Measurements from ENCODE around the gene SLC22A1.
"Not testable (repeated sequence)": the region's sequence is repeated elsewhere in the genome, so short reads cannot be mapped to it uniquely, and the experiment has no call there.

The SLC22A1 gene

DNA sequence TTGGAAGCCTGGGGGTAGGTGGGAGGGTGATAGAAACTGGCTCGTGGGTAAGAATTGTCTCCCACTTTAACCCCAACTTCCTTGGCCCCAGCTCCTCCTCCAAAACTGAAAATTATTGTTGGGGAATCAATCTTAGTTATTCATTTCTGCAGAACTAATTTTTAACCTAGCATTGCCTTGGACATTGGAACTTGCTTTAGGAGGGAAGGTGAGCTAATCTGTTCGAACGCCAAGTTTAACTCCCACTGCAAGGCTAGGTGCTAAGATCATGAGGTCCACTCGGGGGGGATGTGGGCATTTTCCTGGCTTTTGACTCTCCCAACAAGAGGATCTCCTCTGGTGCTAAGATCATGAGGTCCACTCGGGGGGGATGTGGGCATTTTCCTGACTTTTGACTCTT, 3.5 kb downstream of the SLC22A1 start:
- DNase-seq: not testable (repeated sequence)

DNA sequence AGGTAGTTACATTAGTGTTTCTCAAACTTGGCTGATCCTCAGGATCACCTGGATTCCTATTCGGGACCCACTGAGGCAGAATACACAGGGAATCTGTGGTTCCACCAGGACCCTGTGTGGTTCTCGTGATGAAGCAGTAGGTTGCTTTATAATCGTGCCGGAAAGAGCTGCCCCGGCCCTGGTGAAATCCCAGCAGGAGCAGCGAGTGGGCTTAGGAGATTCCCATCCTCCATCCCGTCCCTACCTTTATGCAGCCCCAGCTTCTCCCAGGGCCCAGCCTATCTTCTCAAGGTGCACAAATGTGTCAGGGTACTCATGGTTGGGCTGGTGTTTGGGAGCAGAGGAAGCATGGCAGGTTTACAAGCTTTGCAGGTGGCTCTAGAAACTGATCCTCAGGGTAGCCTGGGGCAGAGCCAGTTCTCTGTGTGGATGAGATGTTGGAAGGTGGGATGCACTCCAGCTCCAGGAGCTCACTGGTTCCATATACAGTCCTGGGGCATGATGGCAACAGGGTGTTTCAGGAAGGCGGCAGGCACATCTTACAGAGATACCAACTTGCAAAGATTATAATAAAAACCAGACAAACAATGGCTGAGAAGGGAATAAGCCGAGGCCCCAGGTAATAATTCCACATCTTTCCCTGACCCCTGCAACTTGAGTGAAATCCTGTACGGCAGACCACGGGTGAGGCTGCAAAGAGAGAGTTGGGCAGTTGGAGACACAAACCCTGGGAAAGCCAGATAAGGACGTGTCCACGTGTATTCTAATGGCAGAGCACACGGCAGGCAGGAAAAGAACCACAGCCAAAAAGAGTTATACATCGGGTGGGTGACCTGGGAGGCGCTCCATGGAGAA, 5.9 kb downstream of the SLC22A1 start:
- no peak for DNase-seq

DNA sequence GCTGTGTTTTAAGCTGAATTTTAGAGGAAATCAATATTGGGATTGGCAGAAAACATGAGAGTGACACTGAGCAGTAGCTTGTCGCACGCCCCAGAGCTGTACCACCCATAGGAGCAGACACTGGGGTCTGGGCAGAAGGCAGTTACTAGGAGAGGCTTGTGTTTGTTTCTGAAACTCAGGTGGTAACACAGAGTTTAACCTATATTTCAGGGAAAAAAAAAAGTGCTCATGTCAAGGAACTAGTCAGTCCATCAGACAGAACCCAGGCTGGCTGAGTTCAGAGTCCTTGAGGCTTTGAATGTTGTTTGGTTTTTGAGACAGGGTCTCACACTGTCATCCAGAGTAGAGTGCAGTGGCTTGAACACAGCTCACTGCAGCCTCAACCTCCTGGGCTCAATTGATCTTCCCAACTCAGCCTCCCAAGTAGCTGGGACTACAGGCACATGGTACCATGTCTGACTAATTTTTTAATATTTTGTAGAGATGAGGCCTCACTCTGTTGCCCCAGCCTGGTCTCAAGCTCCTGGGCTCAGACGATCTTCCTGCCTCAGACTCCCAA, 6.6 kb downstream of the SLC22A1 start:
- no peak for DNase-seq

DNA sequence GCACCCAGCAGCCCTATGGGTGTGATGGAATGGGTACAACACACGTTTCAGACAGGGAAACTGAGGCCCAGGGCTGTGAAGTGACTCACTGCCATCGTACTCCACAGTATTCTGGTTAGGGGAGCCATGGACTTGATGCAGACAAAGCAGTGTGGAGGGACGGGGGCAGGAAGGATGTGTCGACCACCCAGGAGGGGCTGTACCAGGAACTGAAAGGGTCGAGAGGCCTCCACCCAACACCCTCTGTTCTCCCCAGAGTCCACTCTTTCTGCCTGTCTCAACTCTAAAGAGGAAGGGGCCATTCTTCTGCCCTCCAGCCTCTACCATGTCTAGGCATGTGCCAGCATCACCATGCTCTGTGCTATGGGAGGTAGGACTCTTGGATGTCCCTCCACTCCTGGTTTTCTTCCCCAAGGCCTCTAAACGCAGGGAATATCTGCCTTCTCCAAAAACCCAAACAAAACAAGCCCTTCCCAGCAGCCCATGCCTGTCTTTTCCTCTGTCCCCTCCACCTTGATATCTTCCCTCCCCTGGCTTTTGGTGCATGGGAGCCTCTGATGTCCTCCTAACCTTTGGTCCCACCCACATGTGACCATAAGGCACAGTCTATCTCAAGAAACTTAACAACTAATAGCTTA, 7.4 kb downstream of the SLC22A1 start:
- no peak for DNase-seq

DNA sequence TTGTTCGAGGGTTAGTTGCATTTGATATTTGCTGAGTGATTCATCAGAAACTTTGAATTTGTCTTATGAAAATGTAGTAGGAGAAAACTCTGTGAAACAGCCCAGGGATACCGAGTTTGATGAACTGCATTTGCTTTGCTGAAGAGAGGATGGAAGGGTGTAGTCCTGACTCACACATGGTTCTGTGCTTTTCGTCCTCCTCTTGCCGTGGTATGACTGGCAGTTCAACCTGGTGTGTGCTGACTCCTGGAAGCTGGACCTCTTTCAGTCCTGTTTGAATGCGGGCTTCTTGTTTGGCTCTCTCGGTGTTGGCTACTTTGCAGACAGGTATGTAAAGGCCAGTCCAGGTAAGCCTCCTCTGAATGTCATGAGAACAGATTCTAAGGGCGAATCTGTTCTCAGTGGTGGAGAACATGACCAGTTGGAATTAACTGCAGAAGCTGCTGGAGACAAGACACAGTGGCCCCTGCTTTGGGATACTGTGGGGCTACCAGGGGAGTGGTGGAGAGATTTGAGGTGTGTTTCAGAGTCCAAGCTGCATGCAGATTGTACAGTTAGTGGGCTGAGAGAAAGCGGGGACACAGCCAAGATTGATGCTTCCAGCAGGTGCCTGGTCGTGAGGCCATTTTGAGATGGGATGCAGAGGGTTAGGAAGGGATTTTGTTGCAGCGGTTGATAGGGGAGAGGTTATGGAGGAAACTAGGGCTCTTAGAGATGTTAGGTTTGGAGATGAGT, 8.4 kb downstream of the SLC22A1 start:
- no peak for DNase-seq

DNA sequence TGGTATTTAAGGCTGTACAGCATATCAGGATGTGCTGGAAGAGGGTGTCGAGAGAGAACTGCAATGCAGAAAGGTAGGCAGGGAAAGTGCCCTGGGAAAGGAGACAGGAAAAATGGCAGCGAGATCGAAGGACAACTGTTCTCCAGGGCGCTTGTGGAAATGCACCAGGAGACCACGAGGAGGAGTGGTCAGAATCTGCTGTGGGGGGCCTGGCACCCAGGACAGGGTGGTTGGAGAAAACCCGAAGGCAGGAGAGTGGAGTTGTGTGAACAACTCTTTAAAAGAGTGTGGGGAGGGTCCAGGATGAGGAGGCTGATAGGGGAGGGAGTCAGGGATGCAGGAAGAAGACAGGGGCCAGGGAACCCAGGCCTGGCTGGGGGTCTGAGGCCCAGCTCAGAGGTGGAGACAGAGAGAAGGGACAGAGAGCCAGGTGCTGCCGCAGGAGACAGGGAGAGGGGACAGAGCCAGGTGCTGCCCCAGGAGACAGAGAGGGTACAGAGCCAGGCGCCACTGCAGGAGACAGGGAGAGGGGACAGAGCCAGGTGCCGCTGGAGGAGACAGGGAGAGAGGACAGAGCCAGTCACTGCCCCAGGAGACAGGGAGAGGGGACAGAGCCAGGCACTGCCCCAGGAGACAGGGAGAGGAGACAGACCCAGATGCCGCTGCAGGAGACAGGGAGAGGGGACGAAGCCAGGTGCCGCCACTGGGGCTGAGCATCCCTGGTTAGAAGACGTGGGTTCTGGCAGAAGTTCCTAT, 9.3 kb downstream of the SLC22A1 start:
- no peak for DNase-seq

DNA sequence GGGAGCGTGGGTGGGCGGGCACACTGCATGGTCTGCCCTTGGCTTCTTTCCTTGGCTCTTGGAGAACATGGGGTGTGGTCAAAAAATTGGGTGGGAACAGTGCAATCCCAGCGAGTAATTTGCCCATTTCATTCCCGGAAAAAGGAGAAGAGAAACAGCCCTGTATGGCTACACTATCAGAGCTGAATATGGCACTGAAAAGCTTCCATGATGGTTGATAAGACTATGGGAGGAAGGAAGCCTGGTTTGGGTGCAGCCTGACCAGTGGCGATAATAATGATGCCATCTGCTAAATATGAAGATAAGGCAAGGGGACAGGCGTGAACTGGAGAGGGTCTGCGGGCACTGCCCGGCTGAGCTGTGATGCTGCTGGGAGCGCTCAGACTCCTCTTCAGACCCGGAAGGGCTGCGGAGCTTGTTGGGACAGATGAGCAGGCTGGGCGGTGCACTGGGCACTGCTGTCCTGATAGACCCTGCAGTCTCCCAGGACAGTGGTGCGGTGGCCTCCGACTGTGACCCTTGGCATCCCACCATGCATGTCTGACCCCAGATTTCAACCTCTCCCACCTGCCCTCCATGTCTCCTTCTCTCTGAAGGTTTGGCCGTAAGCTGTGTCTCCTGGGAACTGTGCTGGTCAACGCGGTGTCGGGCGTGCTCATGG, 10.2 kb downstream of the SLC22A1 start:
- DNase-seq: no peak

DNA sequence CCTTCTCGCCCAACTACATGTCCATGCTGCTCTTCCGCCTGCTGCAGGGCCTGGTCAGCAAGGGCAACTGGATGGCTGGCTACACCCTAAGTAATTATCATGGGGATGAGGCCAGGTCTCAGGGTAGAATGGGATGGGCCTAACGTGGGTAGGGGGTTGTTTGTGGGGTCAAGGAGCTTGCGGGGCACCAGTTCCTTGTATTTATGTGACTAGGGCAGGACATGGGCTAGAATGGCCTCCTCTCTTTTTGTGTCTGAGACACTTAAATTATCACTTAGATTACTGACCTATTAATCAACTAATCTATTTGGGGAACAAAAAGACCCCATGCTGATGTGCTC, 10.7 kb downstream of the SLC22A1 start:
- DNase-seq: no peak

DNA sequence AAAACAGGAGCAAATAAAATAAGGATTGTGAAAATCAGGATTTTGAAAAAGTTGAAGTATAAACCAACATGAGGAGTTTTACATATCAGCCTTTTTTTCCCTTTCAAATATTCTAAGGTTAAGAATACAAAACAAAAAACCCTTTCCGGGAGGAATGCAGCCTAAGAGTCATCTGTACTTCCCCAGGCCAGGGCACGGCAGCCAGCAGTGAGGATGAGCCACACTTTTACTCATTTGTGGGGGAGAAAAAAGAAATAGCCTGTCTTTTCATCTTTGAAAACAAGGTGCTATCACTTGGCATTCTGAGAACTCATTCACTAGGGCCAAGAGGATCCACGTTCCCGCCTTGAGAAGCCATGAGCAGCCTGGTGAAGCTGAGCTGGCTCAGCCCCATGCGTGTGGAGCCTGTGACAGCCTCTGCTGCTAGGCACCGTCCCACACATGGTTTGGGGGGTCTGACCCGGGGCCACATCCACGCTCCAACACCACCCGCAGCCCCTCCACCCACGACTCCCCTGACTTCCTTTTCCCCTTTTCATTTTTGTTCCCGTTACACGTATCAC, 11.2 kb downstream of the SLC22A1 start:
- no peak for DNase-seq

DNA sequence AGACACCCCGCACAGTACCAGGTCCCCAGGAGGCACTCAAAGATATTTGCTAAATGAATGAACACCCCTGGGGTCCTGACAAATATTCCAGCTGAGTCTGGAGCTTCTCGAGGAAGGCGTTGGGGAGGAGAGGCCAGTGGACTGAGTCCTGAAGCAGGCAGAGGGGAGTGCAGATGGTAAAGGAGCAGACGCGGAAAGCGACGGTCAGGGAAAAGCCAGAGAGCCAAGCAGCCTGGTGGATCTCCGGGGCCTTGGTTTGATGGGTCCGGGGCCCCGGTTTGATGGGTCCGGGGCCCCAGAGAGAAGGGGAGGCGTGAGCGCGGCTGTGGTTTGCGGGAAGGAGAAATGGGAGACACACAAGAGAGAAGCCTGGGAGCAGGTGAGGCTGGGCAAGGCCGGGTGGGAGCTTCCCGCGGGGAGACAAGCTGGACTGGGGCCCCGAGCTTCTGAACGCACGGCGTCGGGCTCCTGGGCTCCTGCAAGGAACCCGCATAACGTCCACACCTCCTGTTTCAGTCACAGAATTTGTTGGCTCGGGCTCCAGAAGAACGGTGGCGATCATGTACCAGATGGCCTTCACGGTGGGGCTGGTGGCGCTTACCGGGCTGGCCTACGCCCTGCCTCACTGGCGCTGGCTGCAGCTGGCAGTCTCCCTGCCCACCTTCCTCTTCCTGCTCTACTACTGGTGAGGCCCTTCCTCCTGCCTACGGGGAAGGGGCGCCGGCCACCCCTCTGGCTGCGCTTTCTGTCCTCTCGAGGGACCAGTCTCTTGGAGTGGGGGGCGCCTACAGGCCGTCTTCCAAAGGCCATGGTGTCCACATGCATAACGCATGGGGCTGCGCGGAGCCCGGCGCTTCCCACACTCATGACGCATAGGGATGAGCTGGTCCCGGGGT, 12.1 kb downstream of the SLC22A1 start:
- no peak for DNase-seq

DNA sequence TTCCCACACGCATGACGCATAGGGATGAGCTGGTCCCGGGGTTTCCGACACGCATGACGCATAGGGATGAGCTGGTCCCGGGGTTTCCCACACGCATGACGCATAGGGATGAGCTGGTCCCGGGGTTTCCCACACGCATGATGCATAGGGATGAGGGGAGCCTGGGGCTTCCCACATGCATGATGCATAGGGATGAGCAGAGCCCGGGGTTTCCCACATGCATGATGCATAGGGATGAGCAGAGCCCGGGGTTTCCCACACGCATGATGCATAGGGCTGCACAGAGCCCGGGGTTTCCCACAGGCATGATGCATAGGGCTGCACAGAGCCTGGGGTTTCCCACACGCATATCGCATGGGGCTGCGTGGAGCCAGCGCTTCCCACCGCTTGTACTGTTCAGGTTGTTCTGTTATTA, 12.7 kb downstream of the SLC22A1 start:
- DNase-seq: not testable (repeated sequence)

DNA sequence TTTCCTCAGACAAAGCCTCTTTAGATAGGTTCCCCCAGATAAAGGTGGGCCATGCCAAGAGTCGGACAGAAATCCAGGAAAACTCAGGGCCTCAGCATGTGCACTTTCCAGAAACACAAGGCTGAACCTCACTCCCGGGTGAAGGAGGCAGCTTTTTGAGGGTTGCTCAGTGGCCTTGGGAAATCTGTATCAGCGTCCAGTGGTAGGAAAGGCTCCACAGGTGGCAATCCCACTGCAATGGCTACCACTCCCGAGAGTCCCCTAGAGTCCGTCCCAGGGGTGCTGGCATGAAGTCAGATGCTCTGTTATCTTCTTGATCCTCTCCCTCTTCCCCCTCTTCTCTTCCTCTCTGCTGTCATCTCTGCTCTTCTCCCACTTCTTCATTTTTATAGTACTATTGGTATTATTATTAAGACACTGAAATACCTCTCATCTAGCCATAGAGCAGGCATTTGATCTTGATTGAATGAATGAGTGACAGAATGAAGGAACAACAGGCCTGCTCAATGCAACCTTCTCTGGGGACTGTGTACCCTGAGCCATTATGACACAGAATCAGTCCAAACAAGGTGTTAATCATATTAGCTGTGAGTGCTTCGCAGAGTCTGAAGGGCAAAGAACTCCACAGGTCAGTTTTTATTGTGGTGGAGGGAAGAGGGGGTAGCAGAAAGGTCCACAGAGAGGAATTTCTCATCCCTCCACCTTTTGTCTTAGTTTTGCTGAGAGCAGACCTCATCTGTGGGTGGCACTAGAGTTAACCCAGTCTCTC, 13.3 kb downstream of the SLC22A1 start:
- DNase-seq: no peak

DNA sequence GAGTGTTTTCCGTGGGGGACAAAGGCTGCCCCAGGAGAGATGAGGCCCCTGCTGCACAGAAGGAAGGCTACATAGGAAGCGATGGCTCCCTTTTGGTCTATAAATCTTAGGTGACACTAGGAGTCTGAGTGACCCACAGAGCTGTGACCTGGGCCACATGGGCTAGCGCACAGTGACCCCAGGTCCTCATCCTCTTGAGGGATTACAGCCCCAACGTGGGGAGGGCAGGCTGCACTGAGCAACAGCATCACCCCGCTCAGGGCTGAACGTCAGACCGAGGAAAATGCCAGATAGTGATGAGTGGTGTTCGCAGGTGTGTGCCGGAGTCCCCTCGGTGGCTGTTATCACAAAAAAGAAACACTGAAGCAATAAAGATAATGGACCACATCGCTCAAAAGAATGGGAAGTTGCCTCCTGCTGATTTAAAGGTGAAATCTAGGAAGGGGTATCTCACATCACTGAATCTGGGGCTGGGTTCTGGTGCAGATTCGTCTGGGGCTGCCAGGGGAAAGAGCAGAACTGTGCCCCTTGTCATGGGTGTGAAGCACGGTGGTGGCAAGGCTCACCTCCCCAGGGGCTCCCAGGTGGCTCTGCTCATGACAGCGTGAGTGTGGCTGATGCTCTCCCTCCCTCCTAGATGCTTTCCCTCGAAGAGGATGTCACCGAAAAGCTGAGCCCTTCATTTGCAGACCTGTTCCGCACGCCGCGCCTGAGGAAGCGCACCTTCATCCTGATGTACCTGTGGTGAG, 14.5 kb downstream of the SLC22A1 start:
- no peak for DNase-seq

DNA sequence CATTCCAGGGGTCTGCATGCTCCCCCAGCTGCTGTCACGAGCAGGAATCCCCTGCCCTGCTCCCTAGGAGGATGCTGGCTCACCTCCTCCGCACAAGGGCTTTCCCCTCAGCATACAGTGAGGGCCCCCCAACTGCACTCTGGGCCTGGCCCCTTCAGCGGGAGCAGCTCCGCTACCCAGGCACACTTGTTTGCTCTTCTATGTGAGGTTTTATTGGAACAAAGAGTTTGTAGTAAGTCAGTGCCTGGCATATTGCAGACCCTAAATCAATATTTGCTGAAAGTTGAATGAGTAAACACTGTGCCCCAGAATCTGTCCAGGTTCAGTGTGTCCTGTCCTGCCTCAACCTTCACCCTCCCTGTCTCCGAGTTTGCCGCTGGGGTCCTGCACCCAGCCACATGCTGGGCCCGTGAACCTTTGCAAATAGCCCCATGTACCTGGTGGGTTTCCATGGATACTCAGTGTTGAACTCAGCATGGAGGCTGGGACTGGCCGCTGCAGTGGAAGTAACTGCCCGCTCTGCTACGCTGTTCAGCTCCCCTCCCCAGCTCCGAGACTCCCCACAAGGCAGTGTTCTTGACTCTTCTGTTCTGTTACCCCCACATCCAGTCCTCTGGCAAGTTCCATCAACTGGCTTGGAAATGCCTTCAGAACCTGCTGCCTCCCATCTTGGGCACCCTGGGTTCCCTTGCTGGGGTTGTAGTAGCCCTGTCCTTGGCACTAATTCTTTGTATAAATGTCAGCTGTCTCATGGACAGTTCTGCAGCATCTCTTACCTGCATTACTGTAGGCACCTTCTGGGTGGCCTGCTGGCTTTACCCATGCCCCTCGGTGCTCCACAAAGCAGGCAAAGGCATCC, 15.7 kb downstream of the SLC22A1 start:
- DNase-seq: no peak

DNA sequence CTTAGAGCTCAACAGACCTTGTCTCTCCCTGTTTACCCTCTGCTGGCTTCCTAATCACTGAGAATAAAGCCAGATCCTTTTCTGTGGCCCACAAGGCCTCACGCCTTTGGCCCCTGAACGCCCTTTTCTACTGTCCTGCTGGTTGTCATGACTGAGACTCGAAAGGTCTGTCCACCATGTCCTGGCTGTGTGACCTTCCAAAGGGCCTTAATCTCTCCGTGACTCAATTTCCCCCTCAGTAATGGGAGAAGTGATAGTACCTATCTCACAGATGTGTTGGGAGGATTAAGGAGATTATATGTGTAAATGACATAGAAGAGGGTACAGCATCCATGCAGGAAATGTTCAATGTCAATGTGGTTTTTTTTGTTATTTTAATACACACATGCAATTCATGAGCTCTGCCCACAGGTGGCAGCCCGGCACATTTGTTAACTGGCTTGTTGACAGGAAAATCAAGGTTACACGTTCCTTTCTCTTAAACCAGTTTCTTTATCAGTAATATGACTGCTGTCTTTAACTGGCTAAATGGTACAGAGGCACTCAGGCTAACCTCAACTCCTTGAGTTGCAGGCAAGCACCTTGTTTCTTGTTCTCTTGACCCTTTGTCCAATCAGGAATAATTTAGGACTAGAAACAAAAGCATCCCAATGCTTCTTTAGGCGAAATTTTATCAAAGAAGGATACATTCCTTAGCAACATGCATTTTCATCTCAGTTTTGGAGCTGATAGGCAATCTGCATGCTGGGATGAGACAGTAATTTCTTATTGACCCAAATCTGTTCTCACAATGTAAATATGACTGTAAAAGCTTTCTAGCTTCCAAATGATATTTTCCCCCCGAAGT, 16.6 kb downstream of the SLC22A1 start:
- DNase-seq: no peak

DNA sequence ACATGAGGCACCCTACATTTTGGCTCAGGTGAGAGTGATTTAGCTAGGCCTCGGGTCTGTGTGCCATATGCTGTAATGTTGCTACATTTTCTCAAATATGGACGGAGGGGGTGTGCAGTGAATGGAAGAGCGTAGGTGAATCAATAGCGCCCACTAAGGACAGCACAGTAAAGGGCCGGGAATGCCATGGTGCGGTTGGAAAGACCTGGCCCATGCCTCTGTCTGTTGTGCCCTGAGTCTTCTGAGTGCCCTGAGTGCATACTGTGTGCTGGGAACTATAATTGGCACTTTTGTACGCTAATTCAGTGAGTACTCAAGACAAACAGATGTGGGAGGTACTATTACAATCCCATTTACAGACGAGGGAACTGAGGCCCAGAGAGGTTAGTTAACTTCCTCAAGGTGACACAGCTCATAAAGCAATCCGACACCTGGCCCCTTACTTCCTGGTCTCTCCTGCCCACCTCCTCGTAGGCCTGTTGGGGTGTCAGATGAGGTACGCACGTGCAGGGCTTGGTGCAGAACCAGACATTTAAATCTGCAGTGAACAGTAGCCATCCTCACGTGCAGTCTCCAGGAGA, 17.3 kb downstream of the SLC22A1 start:
- no peak for DNase-seq

DNA sequence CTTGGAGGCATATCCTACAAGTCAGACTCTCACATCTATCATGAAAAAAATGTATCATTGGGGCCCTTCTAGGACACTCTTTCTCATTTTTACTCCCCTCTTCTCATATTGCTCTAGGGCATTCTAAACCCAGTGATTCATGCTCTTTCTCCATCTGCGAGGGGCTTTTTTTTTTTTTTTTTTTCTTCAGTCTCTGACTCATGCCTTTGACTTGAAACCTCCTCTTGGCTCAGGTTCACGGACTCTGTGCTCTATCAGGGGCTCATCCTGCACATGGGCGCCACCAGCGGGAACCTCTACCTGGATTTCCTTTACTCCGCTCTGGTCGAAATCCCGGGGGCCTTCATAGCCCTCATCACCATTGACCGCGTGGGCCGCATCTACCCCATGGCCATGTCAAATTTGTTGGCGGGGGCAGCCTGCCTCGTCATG, 17.8 kb downstream of the SLC22A1 start:
- DNase-seq: no peak

Data from cortex of kidney (tissue), 1 donor.